Heart left ventricle (tissue), 16 donors: ENCODE measurements around the gene IFT25. TPM values are rescaled to one million over a fixed set of nuclear protein-coding genes. Genes with fewer than 3 reads are reported as not detected.

ENCODE experiments used
- ATAC-seq, 4 donors: fragments of 200-7000 bp; cut with Tn5 transposase; one replicate each; pipeline ENCODE4 v1.9.1; 2020 to 2022; ENCODE audit warnings: moderate library complexity in 4 of 4, mild to moderate bottlenecking in 3 of 4, moderate number of reproducible peaks in 1 of 4
- DNase-seq, 5 donors: peaks; one replicate each; pipeline ENCODE4 v3.0.0-alpha.2; 2020
- H3K27ac ChIP-seq, 12 donors: fragments of 200-600 bp; sonication (generic) in 4 of 12; one replicate each; pipeline versions ENCODE4 v1.5.0 to v1.8.0; 2016 to 2022; ENCODE audit warnings: mild to moderate bottlenecking in 2 of 12
- H3K27me3 ChIP-seq, 9 donors: fragments of 200-600 bp; sonication (generic) in 2 of 9; one replicate each; pipeline versions ENCODE4 v1.5.1 to v1.8.0; 2016 to 2022; ENCODE audit warnings: mild to moderate bottlenecking in 3 of 9
- H3K36me3 ChIP-seq, 9 donors: fragments of 200-600 bp; sonication (generic) in 2 of 9; one replicate each; pipeline versions ENCODE4 v1.5.0 to v1.8.0; 2018 to 2022; ENCODE audit warnings: mild to moderate bottlenecking in 2 of 9
- H3K4me1 ChIP-seq, 12 donors: fragments of 200-600 bp; sonication (generic) in 4 of 12; one replicate each; pipeline versions ENCODE4 v1.5.0 to v1.8.0; 2016 to 2022; ENCODE audit warnings: mild to moderate bottlenecking in 3 of 12
- H3K4me3 ChIP-seq, 12 donors: fragments of 200-600 bp; sonication (generic) in 4 of 12; one replicate each; pipeline versions ENCODE4 v1.5.0 to v1.8.0; 2017 to 2022; ENCODE audit warnings: mild to moderate bottlenecking in 9 of 12, moderate library complexity in 4 of 12
- H3K9me3 ChIP-seq, 12 donors: fragments of 200-600 bp; sonication (generic) in 4 of 12; one replicate each; pipeline versions ENCODE4 v1.5.0 to v1.8.0; 2016 to 2022; ENCODE audit warnings: mild to moderate bottlenecking in 1 of 12
- CTCF ChIP-seq, 12 donors: fragments of 200-600 bp; sonication (generic) in 4 of 12; IDR thresholded peaks; one replicate each; pipeline versions ENCODE4 v1.5.0 to v1.8.0; 2018 to 2022; ENCODE audit warnings: antibody characterized with exemption in 12 of 12, mild to moderate bottlenecking in 5 of 12
- POLR2A ChIP-seq, 2 donors: fragments of 450-650 bp; IDR thresholded peaks; one replicate each; pipeline ENCODE4 v1.6.1; 2017; ENCODE audit warnings: antibody characterized with exemption in 2 of 2, mild to moderate bottlenecking in 2 of 2, moderate library complexity in 2 of 2
- WGBS, 4 donors: extraction: QIAGEN DNeasy Blood & Tissue Kit in 2 of 4; methylation state at CpG; one replicate each; pipeline versions ENCODE4 v1.1.5 to v1.1.7; 2013 to 2018; 5-methylcytosine and 5-hydroxymethylcytosine counted together
- intact Hi-C, 10 donors: fragments of 100-400 bp; cut with DNase I; formaldehyde crosslinking; loops; one replicate each; pipeline versions ENCODE4 v1.11.1 to v1.14.2; 2022
- polyA plus RNA-seq, 2 donors: library from polyadenylated mRNA; stranded (reverse); fragments of 200-250 nt; gene quantifications; one replicate each; pipeline ENCODE4 v1.2.3, GENCODE V29; 2013
- total RNA-seq, 9 donors: library from RNA; depleted of rRNA in 2 of 9; stranded (reverse); fragments of >200 nt in 2 of 9; fragmentation: NEBNext Ultra II Directional in 3 of 9; extraction: Animal tissue kit (Norgen Biotek cat#: 25700) in 3 of 9; gene quantifications; one replicate each; pipeline versions ENCODE4 v1.1.0 to v1.2.4, GENCODE V29; 2016 to 2023
- donor health status: ischemic (EF 13 %, LVEDD 7.1; RV severe dilation, severe dysfunction).
- donor health status: healthy with polysubstance abuse.
- donor health status: DM: no; HTN: yes; CAD: no.
- donor health status: DM: no; HTN: no; CAD: no.
- donor health status: ischemic (EF 25% LVEDD 6.9; RV normal size, moderate dysfunction).
- donor health status: ischemic (EF 25% LVEDD 5.7; RV mildly dilated, moderate dysfunction).
- donor health status: healthy.
- donor health status: DM: yes; HTN: yes; CAD: no.
- donor health status: ischemic (EF 35%, LVEDD 5.7; RV mildly dilated, moderate dysfunction).
- donor health status: nonischemic (EF 11% LVEDD 7.7; RV severe dilation, severe dysfunction).
- donor health status: DM: yes; HTN: yes; CAD: no.
- donor health status: PGD.
- donor health status: ischemic (EF 29% LVEDD 5.4; RV normal size, mild dysfunction).
- donor health status: nonischemic (EF 23%, LVEDD 6.1; RV moderate dilation, normal function).

The IFT25 gene
- total and polyA plus RNA-seq, 11 donors = 6.5 to 17.6 (median 11.6) TPM

DNA sequence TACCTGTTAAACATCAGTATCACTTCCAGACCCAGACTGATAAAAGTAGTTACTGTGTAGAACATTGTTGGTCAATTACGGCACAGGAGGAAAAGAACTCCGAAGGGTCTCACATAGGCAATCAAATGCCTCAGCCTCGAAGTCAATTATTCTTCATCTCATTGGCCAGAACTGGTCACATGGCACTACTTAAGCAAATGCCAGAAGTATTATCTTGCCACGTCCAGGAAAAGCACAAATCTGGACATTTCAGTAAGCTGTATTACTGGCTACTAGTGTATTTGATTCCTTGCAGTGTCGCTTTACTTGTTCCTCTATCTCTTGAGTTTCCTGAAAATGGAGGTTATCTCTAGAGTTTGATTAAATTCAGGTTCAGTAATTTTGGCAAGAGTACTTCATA is 27.2 kb downstream of the IFT25 start:
- TF ChIP-seq CTCF (IDR thresholded peaks at IDR 0.05) (no peak), POLR2A (IDR thresholded peaks at IDR 0.05) (no peak)
- ATAC-seq (no peak), DNase-seq (no peak)
- WGBS, 4 donors = 64 to 73% (median 67%) methylated on average over 5 of the region's 5 CpGs
- peaks cover 0 to 5% (median 0%) of the 10 kb centered on the region in 12 donors for H3K4me1 ChIP-seq
- H3K27ac ChIP-seq = no peak overlapping the region
- no peak overlapping the region for H3K4me3 ChIP-seq
- H3K36me3 ChIP-seq = peaks cover 0 to 65% (median 30%) of the 10 kb centered on the region in 9 donors
- no peaks in the 10 kb centered on the region for H3K9me3 ChIP-seq
- intact Hi-C loops = loop anchor here in 1 of 10 donors (5.0 kb wide), 1 partner anchor 684 kb away; no protein-coding TSS in a partner anchor
- no peaks in the 10 kb centered on the region for H3K27me3 ChIP-seq

DNA sequence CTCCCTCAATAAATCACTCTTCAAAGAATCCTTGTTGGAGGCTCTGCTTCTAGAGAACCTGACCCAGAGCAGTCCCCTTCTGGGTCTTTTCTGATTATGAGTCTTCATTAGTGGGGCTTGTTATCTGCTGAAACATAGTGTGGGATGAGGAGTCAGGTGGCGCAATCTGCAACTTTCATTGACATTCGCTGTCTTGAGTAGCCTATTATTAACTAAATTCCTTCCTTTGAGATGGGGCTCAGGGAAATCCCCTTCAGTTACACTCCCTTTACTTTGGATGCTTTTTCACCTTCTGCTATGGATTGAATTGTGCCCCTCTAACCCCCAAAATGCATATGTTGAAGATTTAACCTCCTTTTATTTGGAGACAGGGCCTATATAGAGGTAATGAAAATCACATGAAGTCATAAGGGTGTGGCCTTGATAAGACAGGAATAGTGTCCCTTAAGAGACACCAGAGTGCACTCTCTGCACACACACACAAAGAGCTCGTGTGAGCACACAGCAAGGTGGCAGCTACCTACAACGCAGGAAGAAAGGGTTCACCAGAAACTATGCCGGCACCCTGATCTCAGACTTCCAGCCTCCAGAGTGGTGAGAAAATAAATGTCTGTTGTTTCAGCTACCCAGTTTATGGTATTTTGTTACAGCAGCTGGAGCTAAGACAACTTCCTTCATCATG is 32.0 kb downstream of the IFT25 start:
- Histone ChIP-seq H3K36me3 (peaks cover 0 to 41% (median 6%) of the 10 kb centered on the region in 9 donors), H3K4me1 (no peaks in the 10 kb centered on the region), H3K27ac (no peak overlapping the region), H3K27me3 (no peaks in the 10 kb centered on the region), H3K4me3 (no peak overlapping the region), H3K9me3 (no peaks in the 10 kb centered on the region)
- 76 to 80% (median 80%) methylated on average over 5 of the region's 5 CpGs for WGBS, 4 donors
- intact Hi-C loops = no loop called here
- DNase-seq = no peak
- no peak for ATAC-seq
- TF ChIP-seq CTCF (IDR thresholded peaks at IDR 0.05) (no peak), POLR2A (IDR thresholded peaks at IDR 0.05) (no peak)

DNA sequence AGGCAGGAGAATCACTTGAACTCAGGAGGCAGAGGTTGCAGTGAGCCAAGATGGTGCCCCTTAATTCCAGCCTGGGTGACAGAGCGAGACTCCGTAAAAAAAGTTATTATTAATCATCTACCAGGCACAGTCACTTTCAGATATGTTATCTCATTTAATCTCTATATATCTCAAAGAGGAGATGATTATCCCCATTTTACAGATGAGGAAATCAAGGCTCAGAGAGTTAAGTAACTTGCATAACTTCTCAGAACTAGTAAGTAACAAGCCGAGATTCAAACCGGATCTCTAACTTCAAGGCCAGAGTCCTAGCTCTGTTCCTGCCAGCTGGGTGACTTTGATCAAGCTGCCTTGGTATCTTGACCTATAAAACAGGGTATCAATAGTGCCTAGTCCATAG is 34.1 kb downstream of the IFT25 start:
- intact Hi-C loops = no loop called here
- TF ChIP-seq POLR2A (IDR thresholded peaks at IDR 0.05) = no peak
- no peak for TF ChIP-seq CTCF (IDR thresholded peaks at IDR 0.05)
- ATAC-seq (no peak), DNase-seq (no peak)
- H3K4me1 ChIP-seq = peaks cover 0 to under 1% (median 0%) of the 10 kb centered on the region in 12 donors
- 94 to 98% (median 97%) methylated on average over 4 of the region's 4 CpGs for WGBS, 4 donors
- H3K36me3 ChIP-seq = peaks cover 0 to 32% (median 3%) of the 10 kb centered on the region in 9 donors
- no peaks in the 10 kb centered on the region for H3K9me3 ChIP-seq
- H3K27ac ChIP-seq = no peak overlapping the region
- no peak overlapping the region for H3K4me3 ChIP-seq
- no peaks in the 10 kb centered on the region for H3K27me3 ChIP-seq

- H3K36me3 ChIP-seq = peaks cover 0 to 19% (median 0%) of the 10 kb centered on the region in 9 donors
- H3K27me3 ChIP-seq = no peaks in the 10 kb centered on the region
- ATAC-seq = no peak
- TF ChIP-seq CTCF (IDR thresholded peaks at IDR 0.05) (no peak), POLR2A (IDR thresholded peaks at IDR 0.05) (no peak)
- no peak for DNase-seq
- 85 to 92% (median 88%) methylated on average over 3 of the region's 3 CpGs for WGBS, 4 donors
- H3K27ac ChIP-seq = no peak overlapping the region
- no peaks in the 10 kb centered on the region for H3K9me3 ChIP-seq
- peaks cover 0 to 6% (median 0%) of the 10 kb centered on the region in 12 donors for H3K4me1 ChIP-seq
- H3K4me3 ChIP-seq = no peak overlapping the region
- intact Hi-C loops = no loop called here
Measured at GRCh38 chr1:53909946-53910345, 35.6 kb downstream of the IFT25 start.
